PC-3 (cell line): Measurements from ENCODE around the gene SMG6. TPM values are rescaled to one million over a fixed set of nuclear protein-coding genes. Genes with fewer than 3 reads are reported as not detected.
"Not testable (repeated sequence)": the region's sequence is repeated elsewhere in the genome, so short reads cannot be mapped to it uniquely, and the experiment has no call there.

Experiments
- ATAC-seq: fragments of 200-7000 bp; cut with Tn5 transposase; 2 replicates; pipeline ENCODE4 v1.9.1; 2020; ENCODE audit warnings: mild to moderate bottlenecking, moderate library complexity
- BruUV-seq: library from RNA; stranded (reverse); fragments of 400-500 nt; replicated peaks from 2 replicates; lab custom pipeline; 2021; lab: Mats Ljungman, UMichigan
- CTCF ChIA-PET: fragments of 300-600 bp; sonication (Branson Sonifier 250); formaldehyde crosslinking; loops from one replicate; lab custom pipeline; 2022; ENCODE audit warnings: antibody characterized with exemption; lab: Charles Lee
- POLR2A ChIA-PET: fragments of 300-600 bp; sonication (Branson Sonifier 250); formaldehyde crosslinking; loops from one replicate; lab custom pipeline; 2022; ENCODE audit warnings: antibody characterized with exemption; ENCODE audit not compliant: unreplicated experiment; lab: Charles Lee
- DNase-seq: peaks from one replicate; pipeline ENCODE4 v3.0.0-alpha.2; 2015
- H2AFZ ChIP-seq: fragments of 300-600 bp; sonication (generic); 2 replicates; pipeline ENCODE4 v1.6.0; 2016; ENCODE audit warnings: antibody characterized with exemption, low read length
- H3F3A ChIP-seq: fragments of 300-600 bp; sonication (generic); one replicate; pipeline ENCODE4 v1.6.0; 2017; ENCODE audit warnings: antibody characterized with exemption, low read length, control low read depth, mild to moderate bottlenecking; ENCODE audit not compliant: unreplicated experiment
- H3K27ac ChIP-seq: fragments of 300-600 bp; sonication (generic); 2 replicates; pipeline ENCODE4 v1.5.1; 2016; ENCODE audit warnings: mild to moderate bottlenecking, low read length
- H3K27me3 ChIP-seq: fragments of 300-600 bp; sonication (generic); 2 replicates; pipeline ENCODE4 v1.6.1; 2016; ENCODE audit warnings: low read length, mixed read lengths
- H3K36me3 ChIP-seq: fragments of 300-600 bp; sonication (generic); 2 replicates; pipeline ENCODE4 v1.6.1; 2016; ENCODE audit warnings: low read depth, mixed run types, low read length, mixed read lengths
- H3K4me1 ChIP-seq: fragments of 300-600 bp; sonication (generic); 2 replicates; pipeline ENCODE4 v1.5.1; 2016; ENCODE audit warnings: low read length; ENCODE audit not compliant: insufficient read depth
- H3K4me2 ChIP-seq: fragments of 300-600 bp; sonication (generic); 2 replicates; pipeline ENCODE4 v1.6.0; 2016; ENCODE audit warnings: low read length
- H3K4me3 ChIP-seq: fragments of 300-600 bp; sonication (generic); 2 replicates; pipeline ENCODE4 v1.5.1; 2016; ENCODE audit warnings: mild to moderate bottlenecking, low read length, mixed read lengths
- H3K79me2 ChIP-seq: fragments of 300-600 bp; sonication (generic); 2 replicates; pipeline ENCODE4 v1.6.1; 2017; ENCODE audit warnings: low read length, mixed read lengths
- H3K9ac ChIP-seq: fragments of 300-600 bp; sonication (generic); 2 replicates; pipeline ENCODE4 v1.6.0; 2016; ENCODE audit warnings: mild to moderate bottlenecking, low read length
- H3K9me2 ChIP-seq: fragments of 300-600 bp; sonication (generic); replicated peaks from 2 replicates; pipeline ENCODE4 v1.6.1; 2016; ENCODE audit warnings: mixed run types, low read length, mixed read lengths
- H3K9me3 ChIP-seq: fragments of 300-600 bp; sonication (generic); 2 replicates; pipeline ENCODE4 v1.6.1; 2016; ENCODE audit warnings: low read length, mixed read lengths
- H4K20me1 ChIP-seq: fragments of 300-600 bp; sonication (generic); 2 replicates; pipeline ENCODE4 v1.6.1; 2016; ENCODE audit warnings: low read length, mixed read lengths
- CTCF ChIP-seq: fragments of 300-600 bp; sonication (generic); conservative IDR thresholded peaks from 2 replicates; pipeline ENCODE4 v1.5.1; 2017; ENCODE audit warnings: antibody characterized with exemption, low read depth, mild to moderate bottlenecking, low read length
- EZH2 ChIP-seq: fragments of 300-600 bp; sonication (generic); IDR thresholded peaks from one replicate; pipeline ENCODE4 v1.6.1; 2017; ENCODE audit warnings: antibody characterized with exemption, mild to moderate bottlenecking, low read length; ENCODE audit not compliant: unreplicated experiment
- EZH2phosphoT487 ChIP-seq: fragments of 300-600 bp; sonication (generic); IDR thresholded peaks from 2 replicates; pipeline ENCODE4 v1.6.1; 2018; ENCODE audit warnings: mild to moderate bottlenecking, antibody characterized with exemption, low read length, borderline replicate concordance
- intact Hi-C: fragments of 100-400 bp; cut with micrococcal nuclease; formaldehyde crosslinking; loops from 2 replicates; pipeline ENCODE4 v1.9.0; 2023
- total RNA-seq: library from RNA; depleted of rRNA; stranded (reverse); fragments of >200 nt; gene quantifications from 2 replicates; pipeline ENCODE4 v1.2.3, GENCODE V29; 2014

SMG6 gene
- total RNA-seq, 1 experiment from 2014 or later = 13.4 TPM

- H3K4me3 ChIP-seq = no peak overlapping the region
- H3K4me2 ChIP-seq = no peak overlapping the region
- no peaks in the 10 kb centered on the region for H4K20me1 ChIP-seq
- no peak overlapping the region for H3K9ac ChIP-seq
- H3K79me2 ChIP-seq = no peaks in the 10 kb centered on the region
- no peaks in the 10 kb centered on the region for H3K4me1 ChIP-seq
- BruUV-seq = no TSS peak
- H3K27me3 ChIP-seq = no peaks in the 10 kb centered on the region
- DNase-seq = no peak
- no peaks in the 10 kb centered on the region for H3K36me3 ChIP-seq
- intact Hi-C loops = no loop called here
- CTCF ChIA-PET = no interaction called here
- H3K9me3 ChIP-seq = no peaks in the 10 kb centered on the region
- POLR2A ChIA-PET = interaction anchor here (0.6 kb wide), 1 partner anchor 42 kb away, joined by 4 read pairs; no protein-coding TSS in a partner anchor
- no peak overlapping the region for H3K27ac ChIP-seq
- no peaks in the 10 kb centered on the region for H3K9me2 ChIP-seq
- ATAC-seq = no peak
- H2AFZ ChIP-seq = no peak overlapping the region
- no peaks in the 10 kb centered on the region for H3F3A ChIP-seq
- TF ChIP-seq EZH2 = no peak
- TF ChIP-seq EZH2phosphoT487 = no peak
These were observed 158.9 kb downstream of the SMG6 start for GRCh38 chr17:2144701-2145100.

DNA sequence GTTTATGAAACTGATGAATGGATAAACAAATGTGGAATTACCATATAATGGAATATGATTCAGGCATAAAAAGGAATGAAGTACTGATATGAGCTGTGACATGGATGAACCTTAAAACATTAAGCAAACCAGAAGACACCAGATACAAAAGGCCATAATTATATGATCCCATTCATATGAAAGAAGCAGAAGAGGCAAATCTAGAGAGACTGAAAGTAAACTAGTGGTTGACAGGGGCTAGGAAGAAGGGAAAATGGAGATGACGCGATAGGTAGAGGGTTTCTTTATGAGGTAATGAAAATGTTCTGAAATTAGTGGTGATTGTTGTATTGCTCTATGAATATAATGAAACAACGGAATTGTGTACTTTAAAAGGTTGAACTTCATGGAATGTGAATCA is 160.3 kb downstream of the SMG6 start:
- no peaks in the 10 kb centered on the region for H3K79me2 ChIP-seq
- intact Hi-C loops = no loop called here
- no peaks in the 10 kb centered on the region for H4K20me1 ChIP-seq
- H3K9me3 ChIP-seq = no peaks in the 10 kb centered on the region
- H3K9ac ChIP-seq = no peak overlapping the region
- H3K4me2 ChIP-seq = no peak overlapping the region
- H3K4me3 ChIP-seq = no peak overlapping the region
- no peaks in the 10 kb centered on the region for H3K4me1 ChIP-seq
- POLR2A ChIA-PET = no interaction called here
- no peaks in the 10 kb centered on the region for H3K27me3 ChIP-seq
- no TSS peak for BruUV-seq
- no peak overlapping the region for H3K27ac ChIP-seq
- H3F3A ChIP-seq = no peaks in the 10 kb centered on the region
- DNase-seq (no peak), ATAC-seq (no peak)
- CTCF ChIA-PET = interaction anchor here (0.6 kb wide), 1 partner anchor 88 kb away, joined by 4 read pairs; the partner anchor contains the start of gene HIC1
- no peaks in the 10 kb centered on the region for H3K36me3 ChIP-seq
- TF ChIP-seq CTCF (no peak), EZH2 (no peak), EZH2phosphoT487 (no peak)
- no peaks in the 10 kb centered on the region for H3K9me2 ChIP-seq
- H2AFZ ChIP-seq = no peak overlapping the region

GRCh38 chr17:2142682-2143081 is 160.9 kb downstream of the SMG6 start:
- POLR2A ChIA-PET, H3K79me2 ChIP-seq, H3K27me3 ChIP-seq, H3K4me3 ChIP-seq, ATAC-seq, H4K20me1 ChIP-seq, H3K4me1 ChIP-seq, H3K27ac ChIP-seq, DNase-seq, H2AFZ ChIP-seq, H3K9ac ChIP-seq, H3K36me3 ChIP-seq, CTCF ChIA-PET, H3K9me3 ChIP-seq, H3K4me2 ChIP-seq, H3F3A ChIP-seq, H3K9me2 ChIP-seq, intact Hi-C loops, BruUV-seq: not testable (repeated sequence)

DNA sequence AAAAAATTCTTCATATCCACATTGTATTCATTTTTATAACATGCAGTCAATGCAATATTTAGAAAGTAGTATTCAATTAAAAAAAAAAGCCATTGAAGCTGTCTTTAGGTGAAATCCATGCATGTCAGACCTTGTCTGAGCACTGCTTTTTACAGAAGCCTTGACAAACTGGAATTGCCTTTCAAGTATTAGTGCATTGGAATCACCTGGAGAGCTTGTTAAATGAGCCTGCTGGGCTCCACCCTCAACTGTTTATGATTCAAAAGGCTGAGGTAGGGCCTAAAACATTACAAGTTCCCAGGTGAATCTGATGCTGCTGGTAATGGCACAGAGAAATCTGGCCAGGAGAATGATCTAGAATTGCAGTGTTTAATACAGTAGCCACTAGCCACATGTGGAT is 162.9 kb downstream of the SMG6 start:
- no peak overlapping the region for H3K27ac ChIP-seq
- H3K4me1 ChIP-seq = no peaks in the 10 kb centered on the region
- H3K9me2 ChIP-seq = no peaks in the 10 kb centered on the region
- no peaks in the 10 kb centered on the region for H3K36me3 ChIP-seq
- H3K79me2 ChIP-seq = no peaks in the 10 kb centered on the region
- ChIA-PET POLR2A (no interaction called here), CTCF (no interaction called here)
- no peaks in the 10 kb centered on the region for H3F3A ChIP-seq
- no peak overlapping the region for H3K9ac ChIP-seq
- H3K9me3 ChIP-seq = no peaks in the 10 kb centered on the region
- intact Hi-C loops = no loop called here
- no peak for DNase-seq
- no peaks in the 10 kb centered on the region for H4K20me1 ChIP-seq
- H2AFZ ChIP-seq = no peak overlapping the region
- BruUV-seq = no TSS peak
- no peak for ATAC-seq
- H3K4me3 ChIP-seq = no peak overlapping the region
- TF ChIP-seq EZH2 (no peak), EZH2phosphoT487 (no peak), CTCF (no peak)
- no peak overlapping the region for H3K4me2 ChIP-seq
- H3K27me3 ChIP-seq = no peaks in the 10 kb centered on the region
